HG03039 (cell line): ENCODE data around the gene MAN2B2.

ENCODE experiments used
- ATAC-seq: cut with Tn5 transposase; IDR thresholded peaks from one replicate; pipeline ENCODE4 v1.9.1; 2021; ENCODE audit warnings: mild to moderate bottlenecking, moderate library complexity; ENCODE audit not compliant: unreplicated experiment

The MAN2B2 gene

DNA sequence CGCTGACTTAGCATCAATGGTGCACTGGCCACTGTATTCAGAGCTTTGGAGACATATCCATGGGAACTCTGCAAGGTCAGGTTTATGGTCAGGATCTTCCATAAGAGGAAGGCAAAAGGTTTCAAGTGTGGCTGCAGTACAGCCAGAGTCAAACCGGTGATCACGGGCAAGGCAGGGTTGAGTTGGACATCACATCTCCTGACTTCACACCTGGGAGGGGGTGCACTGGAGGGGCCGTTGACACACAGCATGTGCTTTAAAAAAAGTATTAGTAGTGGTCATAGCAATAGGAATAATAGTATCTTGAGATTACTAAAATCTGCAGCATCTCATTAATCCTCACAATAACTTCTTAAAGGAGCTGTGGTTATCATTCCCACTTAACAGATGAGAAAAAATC is 28.9 kb upstream of the MAN2B2 start:
- no peak for ATAC-seq

DNA sequence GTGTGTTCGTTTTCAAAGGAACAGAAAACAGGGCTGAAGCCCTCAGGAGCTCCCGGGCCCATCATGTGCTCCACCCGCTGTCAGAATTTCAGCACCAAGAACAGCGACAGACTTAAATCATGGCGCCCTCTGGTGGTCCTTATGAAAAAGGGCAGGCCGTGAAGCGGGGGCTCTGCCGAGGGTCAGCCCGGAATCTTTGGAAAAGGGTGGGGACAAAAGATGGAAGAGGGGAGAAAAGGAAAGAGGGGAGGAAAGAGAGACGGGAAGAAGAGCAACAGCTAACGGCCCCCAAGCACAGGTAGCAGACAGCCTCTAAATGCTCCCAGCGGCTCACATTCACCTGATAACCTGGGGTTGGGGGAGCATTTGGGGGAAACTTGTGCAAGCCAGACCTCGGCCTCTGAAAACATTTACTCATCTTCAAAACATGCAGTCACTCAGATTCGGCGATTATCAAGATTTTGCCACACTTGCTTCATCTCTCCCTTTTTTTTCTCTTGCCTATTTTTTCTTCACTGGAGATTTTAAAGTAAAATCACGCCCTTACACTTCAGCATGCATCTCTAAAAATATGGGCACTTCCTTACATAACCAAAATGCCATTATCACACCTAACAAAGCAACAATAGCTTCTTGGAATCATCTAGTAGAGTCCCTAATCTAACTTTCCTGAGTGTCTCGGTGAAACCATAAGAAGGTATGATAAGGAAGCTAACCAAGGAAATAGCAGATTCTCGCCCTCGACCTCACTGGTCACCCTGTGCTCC is 28.1 kb upstream of the MAN2B2 start:
- ATAC-seq, result no peak

DNA sequence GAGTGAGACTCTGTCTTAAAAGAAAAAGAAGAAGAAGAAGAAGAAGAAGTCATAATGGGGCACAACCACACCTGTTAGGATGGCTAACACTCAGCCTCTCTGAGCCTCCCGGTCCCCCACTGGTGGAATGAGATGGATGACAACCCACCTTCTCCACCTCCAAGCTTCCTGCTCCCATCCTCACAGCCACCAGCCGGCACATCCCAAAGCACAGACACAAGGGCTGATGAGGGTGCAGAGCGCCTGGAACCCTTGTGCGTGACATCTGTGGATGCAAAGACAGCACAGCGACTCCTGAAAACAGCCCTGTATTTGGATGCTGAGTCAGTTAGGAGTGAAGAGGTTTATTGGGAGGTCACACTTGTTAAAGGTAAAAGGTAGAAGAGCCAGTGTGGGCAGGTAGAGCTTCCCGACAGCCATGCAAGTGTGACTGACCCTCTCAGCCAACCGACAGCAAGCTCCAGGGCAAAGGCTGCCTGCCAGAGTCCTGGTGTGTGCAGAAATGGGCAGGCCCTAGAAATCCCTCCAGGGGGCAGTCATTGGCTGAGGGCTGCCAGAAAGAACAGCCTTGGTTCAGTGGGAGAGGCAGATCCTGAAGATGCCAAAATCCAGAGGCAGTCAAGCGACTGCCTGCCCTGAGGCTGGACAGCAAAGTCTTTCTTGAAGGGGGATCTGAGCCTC is 26.6 kb upstream of the MAN2B2 start:
- no peak for ATAC-seq

DNA sequence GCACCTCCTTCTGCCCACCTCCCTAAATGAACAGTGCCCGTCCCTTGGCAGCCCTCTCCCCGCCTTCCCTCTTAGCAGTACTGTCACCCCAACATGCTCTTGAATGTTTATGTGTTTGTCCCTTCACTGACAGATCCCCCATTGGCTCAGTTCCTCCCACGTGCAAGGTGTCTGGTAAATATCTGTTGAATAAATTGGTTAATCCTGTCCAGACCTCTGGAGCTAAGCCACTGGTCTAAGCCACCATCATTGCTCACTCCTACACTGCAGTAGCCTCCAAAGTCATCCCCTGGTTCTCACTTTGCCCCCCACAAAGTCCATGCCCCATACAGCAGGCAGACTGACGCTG is 26.1 kb upstream of the MAN2B2 start:
- ATAC-seq, result no peak

DNA sequence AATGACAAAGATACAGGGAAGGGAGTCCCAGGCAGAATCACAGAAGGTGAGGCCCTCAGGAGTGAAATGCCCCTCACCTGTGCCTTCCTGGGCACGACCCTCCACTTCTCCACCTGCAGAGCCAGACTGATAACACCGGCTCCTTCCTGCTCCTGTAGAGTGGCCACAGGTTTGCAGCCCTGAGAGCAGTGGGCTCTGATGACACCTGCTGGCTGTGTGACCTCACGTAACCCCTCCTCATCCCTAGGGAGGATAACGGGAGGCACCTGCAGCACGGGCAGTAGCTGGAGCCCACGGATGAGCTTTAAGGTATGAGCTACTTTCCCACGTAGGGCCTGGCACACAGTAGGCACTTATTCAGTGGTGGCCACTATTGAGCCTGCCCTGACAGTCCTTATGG is 25.5 kb upstream of the MAN2B2 start:
- ATAC-seq, result no peak

DNA sequence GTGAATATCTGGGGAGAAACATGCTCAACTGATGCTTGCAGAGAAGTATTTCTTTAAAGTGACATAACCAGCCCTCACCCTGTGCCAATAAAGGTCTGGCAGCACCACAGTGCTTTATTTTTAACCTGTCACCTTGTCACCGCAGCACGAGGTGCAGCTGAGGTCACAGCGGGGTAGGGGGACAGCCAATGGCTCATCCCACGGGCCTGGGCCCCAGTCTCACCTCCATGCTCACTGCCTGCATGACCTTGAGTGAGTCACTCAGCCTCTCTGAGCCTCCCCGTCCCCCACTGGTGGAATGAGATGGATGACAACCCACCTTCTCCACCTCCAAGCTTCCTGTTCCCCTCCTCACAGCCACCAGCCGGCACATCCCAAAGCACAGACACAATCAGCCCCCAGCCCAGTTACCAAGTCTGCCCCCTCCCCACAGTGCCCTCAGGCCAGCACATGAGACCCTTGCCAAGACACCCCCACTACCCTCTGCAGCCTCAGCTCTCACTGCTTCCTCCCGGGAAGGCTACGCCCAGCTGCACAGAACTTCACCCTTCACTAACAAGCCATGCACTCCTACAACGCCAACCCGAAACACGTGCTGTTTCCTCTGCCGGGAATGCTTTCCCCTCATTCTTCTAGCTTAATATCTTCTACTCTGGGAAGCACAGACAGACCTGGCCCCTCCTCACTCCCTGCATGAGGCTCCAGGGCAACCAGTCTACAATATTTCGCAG is 24.9 kb upstream of the MAN2B2 start:
- ATAC-seq, result no peak

DNA sequence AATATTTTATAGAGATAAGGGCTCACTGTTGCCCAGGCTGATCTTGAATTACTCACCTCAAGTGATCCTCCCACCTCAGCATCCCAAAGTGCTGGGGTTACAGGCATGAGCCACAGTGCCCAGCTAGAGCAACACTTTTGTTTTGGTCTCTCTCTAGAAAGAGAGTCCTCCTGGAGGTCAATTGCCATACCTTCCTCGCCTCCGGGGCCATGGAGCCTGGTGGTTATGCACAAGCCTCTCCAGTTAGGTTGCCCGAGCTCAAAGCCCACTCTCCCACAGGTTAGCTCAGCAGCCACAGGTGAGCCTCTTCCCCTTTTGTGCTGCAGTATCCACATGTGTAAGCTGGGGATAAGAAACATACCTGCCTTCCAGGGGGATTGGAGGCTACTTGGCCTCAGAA is 24.2 kb upstream of the MAN2B2 start:
- no peak for ATAC-seq

DNA sequence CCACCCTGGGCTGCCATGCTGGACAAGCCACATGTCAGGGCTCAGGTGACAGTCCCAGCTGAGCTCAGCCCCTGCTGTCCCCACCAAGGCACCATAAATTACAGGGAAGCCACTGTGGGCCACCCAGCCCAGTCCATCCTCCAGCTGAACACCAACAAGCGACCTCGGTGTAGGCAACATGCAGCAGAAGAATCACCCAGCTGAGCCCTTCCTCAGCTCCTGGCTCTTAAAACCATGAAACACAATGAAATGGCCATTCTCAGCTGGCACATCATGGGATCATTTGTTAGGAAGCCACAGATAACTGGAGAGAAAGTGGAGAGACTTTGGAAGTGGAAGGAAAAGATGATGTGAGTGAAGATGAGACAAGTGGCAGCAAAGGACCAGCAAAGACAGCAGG is 23.3 kb upstream of the MAN2B2 start:
- ATAC-seq, result no peak

DNA sequence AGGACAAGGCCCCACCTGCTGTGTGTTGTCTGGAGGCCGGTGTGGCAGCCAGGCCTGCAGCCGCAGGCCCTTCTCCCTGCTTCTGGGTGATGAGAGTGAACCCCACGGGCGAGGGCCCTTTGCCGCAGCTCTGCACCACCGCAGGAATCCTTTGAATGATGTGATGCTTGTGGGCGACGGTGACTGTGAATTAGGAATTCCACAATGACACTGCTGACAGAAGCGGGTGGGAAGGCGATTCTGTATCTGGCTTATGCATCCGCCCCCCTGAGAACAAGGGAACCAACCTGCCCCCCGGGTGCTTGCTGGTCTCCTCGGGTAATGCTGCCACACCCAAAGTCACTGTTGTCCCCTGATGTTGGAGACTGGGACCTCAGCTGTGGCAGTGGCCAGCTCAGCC is 19.5 kb upstream of the MAN2B2 start:
- ATAC-seq, result no peak

DNA sequence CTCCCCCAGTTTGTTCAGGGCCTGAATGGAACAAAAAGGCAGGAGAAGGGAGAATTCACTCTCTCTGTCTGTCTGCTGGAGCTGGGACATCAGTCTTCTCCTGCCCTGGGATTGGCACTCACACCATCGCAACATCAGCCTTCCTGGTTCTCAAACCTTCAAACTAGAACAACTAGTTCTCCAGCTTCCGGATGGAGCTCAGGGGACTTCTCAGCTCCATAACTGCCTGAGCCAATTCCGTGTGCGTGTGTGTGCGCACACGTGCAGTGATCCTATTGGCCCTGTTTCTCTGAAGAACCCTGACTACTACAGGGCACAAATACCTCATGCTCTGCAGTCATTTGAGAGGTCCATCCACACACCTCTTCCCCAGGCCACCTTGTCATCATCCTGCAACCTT is 18.7 kb upstream of the MAN2B2 start:
- ATAC-seq, result no peak

DNA sequence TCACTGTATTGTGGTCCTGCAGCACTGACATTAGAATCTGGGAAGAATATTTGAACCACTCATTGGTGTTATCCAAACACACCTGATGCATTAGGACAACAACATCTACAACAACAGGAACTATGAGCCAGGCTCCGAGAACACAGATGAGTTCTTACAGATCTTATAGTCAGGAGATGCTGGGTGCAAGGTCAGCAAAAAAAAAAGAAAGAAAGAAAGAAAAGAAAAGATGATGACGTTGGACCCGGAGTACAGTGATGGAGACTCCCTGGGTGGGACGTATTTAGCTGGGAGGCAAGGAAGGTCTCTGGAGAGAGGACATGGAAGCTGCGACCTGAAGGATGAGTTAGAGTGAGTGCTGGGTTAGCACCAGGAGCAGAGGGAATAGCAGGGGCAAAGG is 17.8 kb upstream of the MAN2B2 start:
- ATAC-seq, result no peak

DNA sequence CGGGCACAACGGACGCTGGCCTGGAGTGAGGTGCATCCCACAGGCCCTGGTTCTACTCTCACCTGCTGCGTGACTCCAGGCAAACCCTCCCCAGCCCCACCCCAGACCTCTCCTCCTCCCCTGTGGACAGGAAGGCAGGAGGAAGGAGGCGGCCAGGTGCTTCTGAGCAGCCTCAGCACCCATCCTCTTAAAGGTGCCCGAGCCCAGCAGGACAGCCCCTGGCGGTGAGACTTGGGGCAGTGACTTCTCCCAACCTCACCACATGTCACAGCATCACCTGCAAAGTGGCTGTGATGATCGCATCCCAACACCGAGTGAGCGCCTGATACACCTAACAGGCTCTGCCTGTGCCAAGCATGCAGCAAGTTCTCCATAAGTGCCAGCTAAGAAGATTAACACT is 17.1 kb upstream of the MAN2B2 start:
- ATAC-seq, result no peak

DNA sequence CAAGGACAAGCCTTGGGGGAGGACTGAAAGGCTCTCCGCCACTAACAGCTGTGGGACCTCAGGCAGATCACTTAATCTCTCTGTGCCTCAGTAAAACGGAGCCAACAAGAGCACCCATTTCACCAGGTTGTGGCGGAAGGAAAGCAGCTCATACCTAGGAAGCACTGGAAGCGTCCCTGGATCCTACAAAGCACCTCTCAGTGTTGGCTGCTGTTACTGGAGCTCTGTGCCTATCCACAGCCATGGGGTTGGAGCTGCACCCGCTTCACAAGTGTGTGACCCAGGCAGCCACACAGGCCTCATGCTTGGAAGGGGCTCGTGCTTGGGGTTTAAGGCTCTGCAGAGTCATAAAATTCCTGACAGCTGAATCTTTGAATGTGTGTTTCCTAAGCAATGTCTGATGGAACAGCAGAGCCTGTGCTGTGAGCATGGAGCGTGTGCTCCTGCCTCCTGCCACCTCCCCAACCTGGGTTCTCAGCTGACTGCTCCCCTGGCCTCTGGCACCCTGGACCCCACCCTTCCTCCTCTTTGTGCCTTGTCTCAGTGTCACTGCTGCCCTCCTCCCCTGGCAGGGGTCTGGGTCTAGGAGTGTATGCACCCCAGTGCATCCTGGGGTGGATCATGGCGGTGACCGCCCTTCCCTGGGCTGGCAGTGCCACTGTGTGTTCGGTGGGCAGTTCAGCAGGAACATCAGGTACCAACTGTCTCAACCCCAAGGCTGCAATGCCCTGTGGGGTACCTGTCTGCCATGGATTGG is 14.4 kb upstream of the MAN2B2 start:
- ATAC-seq, result no peak

DNA sequence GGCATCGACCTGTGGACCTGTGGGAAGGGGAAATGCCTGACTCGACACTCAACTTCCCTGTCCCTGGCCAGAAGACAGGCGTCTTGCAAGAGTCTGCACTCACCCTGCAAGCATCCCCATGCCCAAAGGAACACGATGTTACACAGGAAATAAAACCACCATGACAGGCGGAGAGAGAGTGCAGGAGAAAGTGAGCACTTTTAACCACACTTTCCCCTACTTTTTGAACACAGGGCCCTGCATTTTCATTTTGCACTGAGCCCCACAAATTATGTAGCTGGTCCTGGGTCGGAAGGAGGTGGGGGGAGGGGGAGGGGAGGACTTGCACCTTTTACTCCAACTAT is 13.8 kb upstream of the MAN2B2 start:
- ATAC-seq, result no peak

DNA sequence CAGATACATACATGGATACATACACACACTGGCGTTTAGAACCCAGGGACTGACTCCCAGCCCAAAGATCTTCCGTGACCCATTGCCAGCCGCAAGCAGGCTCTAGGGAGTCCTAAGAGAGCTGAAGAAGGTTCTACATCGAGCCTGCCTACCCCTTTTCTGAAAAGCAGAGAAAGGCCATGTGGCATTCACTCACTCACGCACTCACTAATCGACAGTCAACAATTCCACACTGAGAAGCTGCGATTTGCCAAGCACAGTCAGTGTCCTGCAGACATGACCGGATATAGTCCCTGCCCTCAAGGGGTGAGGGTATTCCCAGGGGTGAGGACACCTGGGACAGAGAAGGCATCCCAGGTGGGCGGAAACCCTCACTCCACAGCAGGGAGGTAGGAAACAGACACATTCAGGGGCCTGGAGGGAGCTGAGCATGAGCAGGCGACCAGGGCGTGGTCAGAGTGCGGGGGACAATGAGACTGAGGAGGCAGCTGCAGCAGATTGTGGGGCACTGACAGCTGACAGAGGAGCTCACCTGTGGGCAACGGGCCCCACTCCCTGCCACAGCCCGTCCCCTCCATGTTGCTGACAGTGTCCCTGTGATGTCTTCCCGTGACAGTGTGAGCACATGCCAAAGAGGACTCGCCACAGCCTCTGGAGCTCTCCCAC is 13.2 kb upstream of the MAN2B2 start:
- ATAC-seq, result no peak

DNA sequence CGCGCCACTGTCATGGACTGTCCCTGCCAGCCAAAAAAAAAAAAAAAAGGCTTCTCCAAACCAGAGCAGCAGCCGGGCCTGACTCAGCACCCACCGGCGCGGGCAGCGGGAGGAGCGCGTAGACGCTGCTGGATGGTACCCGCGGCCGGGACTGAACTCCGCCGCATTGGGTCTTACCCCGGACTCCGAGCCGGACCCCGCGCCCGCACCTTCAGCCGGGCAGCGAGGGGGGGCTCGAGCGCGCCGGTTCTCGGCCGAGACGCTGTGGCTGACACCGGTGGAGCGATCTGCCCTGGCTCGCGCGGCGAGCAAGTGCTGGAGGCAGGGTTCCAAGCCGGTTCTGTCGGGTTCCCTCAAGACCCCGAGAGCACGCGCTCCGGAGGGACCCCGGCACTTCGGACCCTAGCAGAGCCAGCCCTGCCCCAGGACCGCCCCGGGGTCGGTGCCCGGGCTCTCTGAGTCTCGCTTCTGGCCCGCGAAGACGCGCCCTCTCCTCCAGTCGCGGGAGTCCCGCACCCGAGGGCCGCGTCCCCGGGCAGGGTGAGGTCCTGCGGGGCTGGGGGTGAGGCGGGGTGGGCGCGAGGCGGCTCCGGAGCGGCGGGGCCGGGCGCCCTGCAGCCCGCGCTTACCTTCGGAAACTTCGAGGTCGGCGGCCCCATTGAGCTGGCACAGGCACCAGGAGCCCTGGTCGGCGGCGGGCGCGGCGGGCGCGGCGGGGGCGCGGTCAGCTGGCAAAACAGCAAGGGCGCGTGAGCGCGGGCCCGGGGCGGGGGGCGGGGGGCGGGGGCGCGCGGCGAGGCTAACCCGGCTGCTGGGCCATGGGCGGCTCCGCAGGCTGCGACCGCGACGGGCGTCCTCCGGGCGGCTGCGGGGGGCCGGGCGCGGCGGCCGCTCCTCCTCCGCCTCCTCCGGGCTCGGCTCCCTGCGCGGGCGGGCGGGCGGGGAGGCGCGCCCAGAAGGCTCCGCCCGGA is 11.8 kb upstream of the MAN2B2 start:
- no peak for ATAC-seq

DNA sequence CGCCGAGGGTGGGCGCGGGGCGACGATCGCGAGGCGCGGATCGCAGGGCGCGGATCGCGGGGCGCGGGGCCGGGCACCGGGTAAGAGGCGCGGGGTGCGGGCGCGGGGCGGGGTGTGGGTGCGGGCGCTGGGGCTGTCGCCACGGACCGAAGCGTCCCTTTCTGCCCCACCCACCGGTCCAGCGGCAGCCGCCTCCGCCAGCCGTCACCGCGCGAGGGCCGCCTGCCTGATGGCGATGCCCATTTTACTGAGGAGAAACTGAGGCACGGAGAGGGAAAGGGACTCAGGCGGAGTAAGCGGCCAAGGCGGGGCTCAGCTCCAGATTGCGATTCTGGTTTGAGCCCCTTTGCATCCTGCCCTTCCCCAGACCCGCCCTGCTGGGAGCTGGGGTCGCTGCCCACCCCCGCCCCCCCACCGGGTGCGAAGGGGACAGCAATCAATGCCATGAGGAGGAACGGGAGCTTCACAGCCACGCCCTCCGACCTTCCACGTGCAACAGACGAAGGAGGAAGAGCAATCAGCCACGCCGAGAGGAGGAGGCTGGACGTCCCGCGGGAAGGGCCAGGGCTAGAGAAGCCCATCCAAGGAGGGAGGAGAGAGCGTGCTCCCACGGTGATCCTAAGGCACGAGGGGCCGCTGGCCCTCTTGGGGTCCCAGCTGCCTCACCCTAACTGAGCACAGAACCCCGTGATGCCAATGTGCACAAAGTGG is 10.9 kb upstream of the MAN2B2 start:
- ATAC-seq, result no peak

DNA sequence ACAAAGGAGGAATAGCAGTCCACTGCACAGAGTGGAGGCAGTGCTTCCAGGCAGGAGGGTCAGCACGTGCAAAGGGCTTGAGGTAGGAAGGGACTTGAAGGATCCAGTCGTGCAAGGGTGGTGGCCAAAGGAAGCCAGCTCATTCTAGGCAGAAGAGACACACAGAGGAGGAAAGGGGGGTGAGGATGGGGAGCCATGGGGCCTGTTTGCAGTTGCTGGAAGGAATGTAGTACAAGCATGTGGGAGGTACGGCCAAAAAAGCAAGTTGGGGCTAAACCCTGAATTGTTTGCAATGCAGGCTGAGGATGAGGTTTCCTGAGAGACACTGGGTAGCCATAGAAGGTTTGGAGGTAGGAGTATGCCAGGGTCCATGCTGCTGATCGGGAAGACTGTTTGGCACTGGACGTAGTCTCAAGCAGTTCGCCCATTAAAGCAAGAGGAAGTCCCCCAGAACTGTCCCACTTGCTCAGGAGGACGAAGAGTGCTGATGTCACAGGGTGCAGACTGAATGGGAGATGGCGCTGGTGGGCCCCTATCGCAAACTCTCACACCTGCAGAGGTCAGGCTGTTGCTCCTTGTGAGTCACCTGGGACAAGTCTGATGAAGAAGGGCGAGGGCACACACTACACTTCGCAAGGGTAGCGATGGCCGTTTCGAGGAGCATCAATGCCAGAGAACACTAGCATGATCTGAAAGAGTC is 9.1 kb upstream of the MAN2B2 start:
- ATAC-seq, result no peak
